Measurements from ENCODE around the gene GNAT2.

Gene GNAT2

GRCh38 chr1:109584766-109585165, 34.6 kb downstream of the GNAT2 start:
- TF ChIP-seq ZNF274 (IDR thresholded peaks at IDR 0.05; ENCODE audit: low read depth, low read length) (no peak), SUZ12 (IDR thresholded peaks at IDR 0.05; ENCODE audit: extremely low read depth, insufficient read depth, insufficient read length) (no peak), YY1 (IDR thresholded peaks at IDR 0.05; ENCODE audit: insufficient read depth, insufficient read length) (no peak)
- no peak for DNase-seq (ENCODE audit: low read depth, low spot score)
- Histone ChIP-seq H3K9ac (ENCODE audit: insufficient read length, low read depth) (no peak overlapping the region), H3K27me3 (ENCODE audit: insufficient read depth, insufficient read length) (no peaks in the 10 kb centered on the region), H3K9me3 (ENCODE audit: insufficient read depth, low read length) (no peaks in the 10 kb centered on the region), H3K4me3 (ENCODE audit: insufficient read length, low read depth) (no peak overlapping the region), H3K4me1 (ENCODE audit: insufficient read depth, insufficient read length) (no peaks in the 10 kb centered on the region), H3K36me3 (ENCODE audit: insufficient read depth, insufficient read length, low read length) (peaks cover 86% of the 10 kb centered on the region)

- H3K9me3 ChIP-seq (ENCODE audit: insufficient read depth, low read length): no peaks in the 10 kb centered on the region
- H3K9ac ChIP-seq (ENCODE audit: insufficient read length, low read depth): no peak overlapping the region
- H3K4me1 ChIP-seq (ENCODE audit: insufficient read depth, insufficient read length): no peaks in the 10 kb centered on the region
- no peak for TF ChIP-seq SUZ12 (IDR thresholded peaks at IDR 0.05; ENCODE audit: extremely low read depth, insufficient read depth, insufficient read length)
- no peak for TF ChIP-seq YY1 (IDR thresholded peaks at IDR 0.05; ENCODE audit: insufficient read depth, insufficient read length)
- TF ChIP-seq ZNF274 (IDR thresholded peaks at IDR 0.05; ENCODE audit: low read depth, low read length): no peak
- H3K36me3 ChIP-seq (ENCODE audit: insufficient read depth, insufficient read length, low read length): peaks cover 79% of the 10 kb centered on the region
- no peak for DNase-seq (ENCODE audit: low read depth, low spot score)
- no peak overlapping the region for H3K4me3 ChIP-seq (ENCODE audit: insufficient read length, low read depth)
- no peaks in the 10 kb centered on the region for H3K27me3 ChIP-seq (ENCODE audit: insufficient read depth, insufficient read length)
Measured at GRCh38 chr1:109582021-109582420, 37.4 kb downstream of the GNAT2 start.

- no peaks in the 10 kb centered on the region for H3K9me3 ChIP-seq (ENCODE audit: insufficient read depth, low read length)
- no peak overlapping the region for H3K9ac ChIP-seq (ENCODE audit: insufficient read length, low read depth)
- no peak for DNase-seq (ENCODE audit: low read depth, low spot score)
- H3K4me3 ChIP-seq (ENCODE audit: insufficient read length, low read depth): no peak overlapping the region
- H3K27me3 ChIP-seq (ENCODE audit: insufficient read depth, insufficient read length): no peaks in the 10 kb centered on the region
- H3K36me3 ChIP-seq (ENCODE audit: insufficient read depth, insufficient read length, low read length): peaks cover 66% of the 10 kb centered on the region
- TF ChIP-seq ZNF274 (IDR thresholded peaks at IDR 0.05; ENCODE audit: low read depth, low read length) (no peak), SUZ12 (IDR thresholded peaks at IDR 0.05; ENCODE audit: extremely low read depth, insufficient read depth, insufficient read length) (no peak), YY1 (IDR thresholded peaks at IDR 0.05; ENCODE audit: insufficient read depth, insufficient read length) (no peak)
- no peaks in the 10 kb centered on the region for H3K4me1 ChIP-seq (ENCODE audit: insufficient read depth, insufficient read length)
Measured at GRCh38 chr1:109579491-109579890, 39.9 kb downstream of the GNAT2 start.

- H3K4me3 ChIP-seq (ENCODE audit: insufficient read length, low read depth): no peak overlapping the region
- no peaks in the 10 kb centered on the region for H3K9me3 ChIP-seq (ENCODE audit: insufficient read depth, low read length)
- no peak for DNase-seq (ENCODE audit: low read depth, low spot score)
- TF ChIP-seq SUZ12 (IDR thresholded peaks at IDR 0.05; ENCODE audit: extremely low read depth, insufficient read depth, insufficient read length) (no peak), YY1 (IDR thresholded peaks at IDR 0.05; ENCODE audit: insufficient read depth, insufficient read length) (no peak), ZNF274 (IDR thresholded peaks at IDR 0.05; ENCODE audit: low read depth, low read length) (no peak)
- H3K27me3 ChIP-seq (ENCODE audit: insufficient read depth, insufficient read length): no peaks in the 10 kb centered on the region
- H3K9ac ChIP-seq (ENCODE audit: insufficient read length, low read depth): no peak overlapping the region
- no peaks in the 10 kb centered on the region for H3K4me1 ChIP-seq (ENCODE audit: insufficient read depth, insufficient read length)
- H3K36me3 ChIP-seq (ENCODE audit: insufficient read depth, insufficient read length, low read length): peaks cover 65% of the 10 kb centered on the region
Measured at GRCh38 chr1:109578947-109579443, 40.4 kb downstream of the GNAT2 start.

- H3K4me1 ChIP-seq (ENCODE audit: insufficient read depth, insufficient read length): no peaks in the 10 kb centered on the region
- H3K27me3 ChIP-seq (ENCODE audit: insufficient read depth, insufficient read length): no peaks in the 10 kb centered on the region
- H3K4me3 ChIP-seq (ENCODE audit: insufficient read length, low read depth): no peak overlapping the region
- H3K36me3 ChIP-seq (ENCODE audit: insufficient read depth, insufficient read length, low read length): peaks cover 27% of the 10 kb centered on the region
- TF ChIP-seq SUZ12 (IDR thresholded peaks at IDR 0.05; ENCODE audit: extremely low read depth, insufficient read depth, insufficient read length): no peak
- no peak for TF ChIP-seq ZNF274 (IDR thresholded peaks at IDR 0.05; ENCODE audit: low read depth, low read length)
- H3K9ac ChIP-seq (ENCODE audit: insufficient read length, low read depth): no peak overlapping the region
- DNase-seq (ENCODE audit: low read depth, low spot score): no peak
- H3K9me3 ChIP-seq (ENCODE audit: insufficient read depth, low read length): no peaks in the 10 kb centered on the region
Measured at GRCh38 chr1:109573785-109574184, 45.6 kb downstream of the GNAT2 start.

GRCh38 chr1:109570414-109570813, 49.0 kb downstream of the GNAT2 start:
- TF ChIP-seq YY1 (IDR thresholded peaks at IDR 0.05; ENCODE audit: insufficient read depth, insufficient read length) (no peak), SUZ12 (IDR thresholded peaks at IDR 0.05; ENCODE audit: extremely low read depth, insufficient read depth, insufficient read length) (no peak), ZNF274 (IDR thresholded peaks at IDR 0.05; ENCODE audit: low read depth, low read length) (no peak)
- no peaks in the 10 kb centered on the region for H3K27me3 ChIP-seq (ENCODE audit: insufficient read depth, insufficient read length)
- H3K9me3 ChIP-seq (ENCODE audit: insufficient read depth, low read length): no peaks in the 10 kb centered on the region
- no peak for DNase-seq (ENCODE audit: low read depth, low spot score)
- no peak overlapping the region for H3K4me3 ChIP-seq (ENCODE audit: insufficient read length, low read depth)
- peaks cover 12% of the 10 kb centered on the region for H3K36me3 ChIP-seq (ENCODE audit: insufficient read depth, insufficient read length, low read length)
- no peak overlapping the region for H3K9ac ChIP-seq (ENCODE audit: insufficient read length, low read depth)
- H3K4me1 ChIP-seq (ENCODE audit: insufficient read depth, insufficient read length): peaks cover 3% of the 10 kb centered on the region

GRCh38 chr1:109569323-109569722, 50.1 kb downstream of the GNAT2 start:
- H3K36me3 ChIP-seq (ENCODE audit: insufficient read depth, insufficient read length, low read length): peaks cover 6% of the 10 kb centered on the region
- no peaks in the 10 kb centered on the region for H3K27me3 ChIP-seq (ENCODE audit: insufficient read depth, insufficient read length)
- TF ChIP-seq ZNF274 (IDR thresholded peaks at IDR 0.05; ENCODE audit: low read depth, low read length): no peak
- TF ChIP-seq YY1 (IDR thresholded peaks at IDR 0.05; ENCODE audit: insufficient read depth, insufficient read length): no peak
- TF ChIP-seq SUZ12 (IDR thresholded peaks at IDR 0.05; ENCODE audit: extremely low read depth, insufficient read depth, insufficient read length): no peak
- no peak overlapping the region for H3K9ac ChIP-seq (ENCODE audit: insufficient read length, low read depth)
- H3K4me3 ChIP-seq (ENCODE audit: insufficient read length, low read depth): no peak overlapping the region
- no peak for DNase-seq (ENCODE audit: low read depth, low spot score)
- no peaks in the 10 kb centered on the region for H3K9me3 ChIP-seq (ENCODE audit: insufficient read depth, low read length)
- H3K4me1 ChIP-seq (ENCODE audit: insufficient read depth, insufficient read length): peaks cover 3% of the 10 kb centered on the region

Measured in NT2/D1 (cell line).